Activated CD4-positive, alpha-beta T cell treated with anti-CD3 and anti-CD28 coated beads, Interleukin-2, amount 50 U/mL, for 1 hour (primary cell): ENCODE measurements around the gene PKP3.
"Not testable (repeated sequence)": the region's sequence is repeated elsewhere in the genome, so short reads cannot be mapped to it uniquely, and the experiment has no call there.

Experiments used
- DNase-seq: peaks from one replicate; pipeline ENCODE4 v3.0.0-alpha.2; 2020

The PKP3 gene

GRCh38 chr11:394034-394857, at the start of gene PKP3:
Gene PKP3, plus strand, starts transcription at chr11:394209. Its CDS starts 84 bp downstream, at chr11:394293.
- DNase-seq = no peak

GRCh38 chr11:344836-345578, 49.0 kb upstream of the PKP3 start:
- no peak for DNase-seq

- no peak for DNase-seq
Measured at GRCh38 chr11:346529-346928, 47.5 kb upstream of the PKP3 start.

GRCh38 chr11:349270-349954, 44.6 kb upstream of the PKP3 start:
- DNase-seq = not testable (repeated sequence)

GRCh38 chr11:350033-350722, 43.8 kb upstream of the PKP3 start:
- not testable (repeated sequence) for DNase-seq

GRCh38 chr11:350723-351255, 43.2 kb upstream of the PKP3 start:
- DNase-seq = no peak

- DNase-seq = no peak
Measured at GRCh38 chr11:351411-351810, 42.6 kb upstream of the PKP3 start.

GRCh38 chr11:352456-353031, 41.5 kb upstream of the PKP3 start:
- no peak for DNase-seq

GRCh38 chr11:353179-353873, 40.7 kb upstream of the PKP3 start:
- no peak for DNase-seq

- peak; percentile 81 for DNase-seq
Measured at GRCh38 chr11:355581-356458, 38.2 kb upstream of the PKP3 start.

- DNase-seq = no peak
Measured at GRCh38 chr11:356610-357009, 37.4 kb upstream of the PKP3 start.

GRCh38 chr11:357582-357981, 36.4 kb upstream of the PKP3 start:
- no peak for DNase-seq

- no peak for DNase-seq
Measured at GRCh38 chr11:358129-358800, 35.7 kb upstream of the PKP3 start.

- no peak for DNase-seq
Measured at GRCh38 chr11:359181-359714, 34.8 kb upstream of the PKP3 start.

GRCh38 chr11:360326-361280, 33.4 kb upstream of the PKP3 start:
- no peak for DNase-seq

- DNase-seq = no peak
Measured at GRCh38 chr11:362642-363442, 31.2 kb upstream of the PKP3 start.

- not testable (repeated sequence) for DNase-seq
Measured at GRCh38 chr11:363443-363805, 30.6 kb upstream of the PKP3 start.
